Neural cell (in vitro differentiated cells): ENCODE data around the gene C1QTNF7.

Experiments used
- CTCF ChIP-seq: fragments of 450-650 bp; IDR thresholded peaks from 2 replicates; pipeline ENCODE4 v1.5.1; 2014; ENCODE audit warnings: antibody characterized with exemption, mild to moderate bottlenecking, moderate library complexity; ENCODE audit not compliant: poor library complexity, severe bottlenecking
- POLR2AphosphoS5 ChIP-seq: IDR thresholded peaks from 2 replicates; pipeline ENCODE4 v1.6.1; 2012
- RAD21 ChIP-seq: fragments of 450-650 bp; conservative IDR thresholded peaks from 2 replicates; pipeline ENCODE4 v1.6.1; 2014; ENCODE audit warnings: antibody characterized with exemption, mild to moderate bottlenecking, moderate library complexity
- SMC3 ChIP-seq: fragments of 450-650 bp; conservative IDR thresholded peaks from 2 replicates; pipeline ENCODE4 v1.6.1; 2014; ENCODE audit warnings: antibody characterized with exemption, mild to moderate bottlenecking, moderate library complexity; ENCODE audit not compliant: poor library complexity

DNA sequence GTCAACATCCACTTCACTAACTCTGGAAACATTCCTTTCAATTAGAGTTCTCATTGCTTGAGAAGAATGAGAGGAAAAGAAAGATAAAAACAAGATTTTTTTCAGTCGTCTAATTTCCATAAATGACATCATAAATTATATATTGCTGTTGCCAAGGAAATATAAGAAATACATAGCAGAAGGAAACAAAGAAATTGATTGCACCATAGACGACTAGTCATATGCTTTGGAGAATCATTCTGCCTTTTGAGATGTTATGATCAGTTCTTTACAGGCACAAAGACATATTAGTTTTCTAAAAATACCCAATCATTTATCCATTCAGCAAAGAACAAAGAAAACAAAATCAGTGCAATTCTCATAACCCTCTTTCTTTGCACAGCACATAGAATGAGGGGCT, 672 bp upstream of the C1QTNF7 start:
- no peak for TF ChIP-seq SMC3
- no peak for TF ChIP-seq POLR2AphosphoS5
- no peak for TF ChIP-seq CTCF
- no peak for TF ChIP-seq RAD21
